ENCODE measurements around the gene DYRK4. TPM values are rescaled to one million over a fixed set of nuclear protein-coding genes. Genes with fewer than 3 reads are reported as not detected.
"Not testable (repeated sequence)": the region's sequence is repeated elsewhere in the genome, so short reads cannot be mapped to it uniquely, and the experiment has no call there.

DYRK4 gene, protein sequence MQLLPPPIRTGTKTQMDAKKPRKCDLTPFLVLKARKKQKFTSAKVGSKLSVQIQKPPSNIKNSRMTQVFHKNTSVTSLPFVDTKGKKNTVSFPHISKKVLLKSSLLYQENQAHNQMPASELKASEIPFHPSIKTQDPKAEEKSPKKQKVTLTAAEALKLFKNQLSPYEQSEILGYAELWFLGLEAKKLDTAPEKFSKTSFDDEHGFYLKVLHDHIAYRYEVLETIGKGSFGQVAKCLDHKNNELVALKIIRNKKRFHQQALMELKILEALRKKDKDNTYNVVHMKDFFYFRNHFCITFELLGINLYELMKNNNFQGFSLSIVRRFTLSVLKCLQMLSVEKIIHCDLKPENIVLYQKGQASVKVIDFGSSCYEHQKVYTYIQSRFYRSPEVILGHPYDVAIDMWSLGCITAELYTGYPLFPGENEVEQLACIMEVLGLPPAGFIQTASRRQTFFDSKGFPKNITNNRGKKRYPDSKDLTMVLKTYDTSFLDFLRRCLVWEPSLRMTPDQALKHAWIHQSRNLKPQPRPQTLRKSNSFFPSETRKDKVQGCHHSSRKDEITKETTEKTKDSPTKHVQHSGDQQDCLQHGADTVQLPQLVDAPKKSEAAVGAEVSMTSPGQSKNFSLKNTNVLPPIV
- total RNA-seq: 10 to 100 TPM; 29.2 to 31.2 TPM

DNA sequence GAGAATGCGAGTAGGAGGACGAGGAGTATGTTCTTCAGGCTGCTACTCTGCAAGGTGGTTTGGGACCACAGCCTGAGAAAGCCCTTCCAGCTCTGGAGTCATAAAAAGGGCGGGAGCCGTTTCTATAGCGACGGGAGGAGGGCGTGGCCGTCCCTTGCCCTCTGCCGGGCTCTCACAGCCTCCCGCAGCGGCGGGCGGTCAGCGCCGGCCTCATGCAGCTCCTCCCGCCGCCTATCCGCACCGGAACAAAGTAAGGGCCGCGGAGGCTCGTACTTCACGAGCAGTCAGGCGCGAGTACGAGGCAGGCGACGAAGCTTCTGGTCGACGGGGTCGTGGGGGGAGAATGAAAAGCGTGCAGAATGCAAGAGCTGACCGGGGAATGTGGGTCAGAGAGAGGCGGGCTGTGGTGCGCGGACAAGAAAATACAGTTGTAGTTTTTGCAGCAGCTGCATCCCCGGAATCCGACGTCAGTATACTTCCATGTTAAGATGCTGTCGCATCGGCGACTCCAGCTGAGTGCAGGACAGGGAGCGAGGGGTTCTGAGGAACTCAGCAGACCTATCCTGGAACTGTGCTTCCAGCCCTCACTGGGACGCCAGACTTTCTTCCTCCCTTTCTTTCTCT lies at the start of gene DYRK4:
Gene DYRK4 (plus strand): TSS at position 175 of the 624 bp plus-strand sequence. CDS start 38 bp downstream, at position 213.
- ChIA-PET POLR2A (no interaction called here), CTCF (no interaction called here)

DNA sequence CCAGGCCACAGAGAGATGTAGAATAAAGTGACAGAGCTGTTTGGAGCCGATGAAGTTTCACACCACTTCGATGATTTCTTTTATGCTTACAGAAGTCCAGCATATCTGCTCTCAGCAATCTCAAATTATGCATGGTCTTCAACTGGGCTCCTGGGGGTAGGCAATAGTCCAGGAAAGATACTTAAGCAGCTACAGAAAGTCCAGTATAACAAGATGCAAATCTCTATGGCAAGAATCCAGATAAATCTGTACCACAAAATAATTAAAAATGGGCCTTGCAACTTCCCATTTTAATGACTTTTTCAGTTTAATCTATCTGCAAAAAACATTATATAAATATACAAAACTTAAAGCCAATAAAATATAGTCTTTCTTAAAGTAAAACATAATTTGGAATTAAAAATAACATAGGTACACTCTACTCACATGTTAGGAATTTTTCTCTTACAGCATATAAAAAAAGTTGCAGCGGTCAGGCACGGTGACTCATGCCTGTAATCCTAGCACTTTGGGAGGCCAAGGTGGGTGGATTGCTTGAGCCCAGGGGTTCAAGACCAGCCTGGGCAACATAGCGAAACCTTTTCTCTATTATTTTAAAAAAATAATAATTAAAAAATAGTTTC lies 43.8 kb upstream of the DYRK4 start:
- CTCF ChIA-PET: interaction anchor here (1.4 kb wide), 1 partner anchor 97 kb away, joined by 4 read pairs; no protein-coding TSS in a partner anchor
- POLR2A ChIA-PET: no interaction called here

DNA sequence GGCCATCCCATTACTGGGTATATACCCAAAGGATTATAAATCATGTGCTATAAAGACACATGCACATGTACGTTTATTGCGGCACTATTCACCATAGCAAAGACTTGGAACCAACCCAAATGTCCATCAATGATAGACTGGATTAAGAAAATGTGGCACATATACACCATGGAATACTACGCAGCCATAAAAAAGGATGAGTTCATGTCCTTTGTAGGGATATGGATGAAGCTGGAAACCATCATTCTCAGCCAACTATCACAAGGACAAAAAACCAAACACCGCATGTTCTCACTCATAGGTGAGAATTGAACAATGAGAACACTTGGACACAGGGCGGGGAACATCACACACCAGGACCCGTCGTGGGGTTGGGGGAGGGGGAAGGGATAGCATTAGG lies 38.6 kb upstream of the DYRK4 start:
- POLR2A ChIA-PET, CTCF ChIA-PET: not testable (repeated sequence)

DNA sequence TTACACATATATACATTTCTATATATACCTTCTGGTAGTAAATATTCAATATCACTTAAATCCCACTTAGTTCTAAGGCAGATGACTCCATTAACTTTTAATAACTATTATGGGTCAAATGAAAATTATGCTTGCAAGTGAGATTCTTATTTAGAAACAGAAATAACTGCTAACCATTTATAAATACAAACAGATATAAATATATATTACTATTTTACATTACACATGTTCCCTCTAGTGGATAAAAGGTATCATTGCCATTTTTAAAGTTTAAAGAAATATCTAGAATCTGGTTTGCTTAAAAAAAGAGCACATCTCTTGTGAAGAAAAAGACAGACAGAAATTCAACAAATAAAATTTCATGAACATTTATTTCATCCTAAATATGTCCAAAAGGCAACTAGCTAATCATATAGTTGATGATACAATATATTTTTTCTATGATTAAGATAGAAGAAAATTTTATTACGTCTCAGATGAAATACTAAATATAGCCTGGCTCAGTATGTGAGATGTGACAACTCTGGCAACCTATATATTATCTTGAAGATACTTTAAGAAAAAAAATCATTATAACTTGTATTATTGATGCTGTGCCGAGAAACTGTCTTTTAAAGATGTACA lies 35.0 kb upstream of the DYRK4 start:
- POLR2A ChIA-PET: no interaction called here
- CTCF ChIA-PET: interaction anchor here (0.8 to 1.3 kb wide), 2 partner anchors 104 to 641 kb away, joined by 3 to 4 read pairs; no protein-coding TSS in a partner anchor

DNA sequence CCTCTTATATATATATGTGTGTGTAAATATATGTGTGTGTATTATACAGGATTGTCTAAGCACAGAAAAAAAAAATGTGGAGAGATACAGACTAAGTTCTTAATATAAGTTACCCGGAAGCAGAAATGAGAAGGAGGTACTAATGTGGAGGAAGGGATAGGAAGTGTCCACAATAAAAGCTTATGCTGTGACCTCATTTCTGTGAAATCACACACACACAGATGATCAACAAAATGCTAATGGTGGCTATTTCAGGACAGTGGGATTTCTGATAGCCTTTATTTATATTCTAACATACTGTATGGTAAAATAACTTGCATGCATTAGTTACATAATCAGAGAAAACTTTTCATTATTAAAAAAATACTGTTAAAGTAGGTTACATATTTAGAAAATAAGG lies 31.8 kb upstream of the DYRK4 start:
- CTCF ChIA-PET: interaction anchor here (0.6 to 0.9 kb wide), 2 partner anchors 325 to 647 kb away, joined by 3 read pairs; no protein-coding TSS in a partner anchor
- POLR2A ChIA-PET: no interaction called here

DNA sequence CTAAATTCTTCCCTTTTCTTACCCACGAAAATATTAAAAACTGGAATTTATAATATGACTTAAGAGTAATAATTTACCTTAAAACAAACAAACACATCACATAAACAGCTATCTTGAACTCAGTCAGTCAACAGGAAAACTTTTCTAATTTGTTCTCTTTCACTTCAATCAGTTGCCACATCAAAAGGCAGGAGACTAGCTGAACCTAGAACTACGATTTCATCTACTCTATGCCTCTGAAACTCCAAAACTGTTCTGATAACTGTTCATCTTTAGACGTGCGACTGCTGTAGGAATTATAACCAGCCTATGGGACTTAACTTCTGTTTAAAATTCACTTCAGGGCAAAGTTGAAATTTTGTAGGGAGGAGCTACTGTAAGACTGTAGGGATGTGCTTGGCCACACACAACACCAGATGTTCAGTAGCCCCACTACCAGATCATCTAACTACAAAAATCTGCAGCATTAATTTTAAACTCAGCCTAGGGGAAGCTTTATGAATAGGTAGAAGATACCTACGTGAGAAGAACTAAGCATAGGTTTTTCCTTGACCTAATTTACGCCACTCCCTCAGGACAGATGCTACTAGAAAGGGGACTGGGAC lies 30.9 kb upstream of the DYRK4 start:
- ChIA-PET CTCF (no interaction called here), POLR2A (interaction anchor here (0.6 kb wide), 1 partner anchor 379 kb away, joined by 7 read pairs; the partner anchor contains the start of gene KCNA1)

DNA sequence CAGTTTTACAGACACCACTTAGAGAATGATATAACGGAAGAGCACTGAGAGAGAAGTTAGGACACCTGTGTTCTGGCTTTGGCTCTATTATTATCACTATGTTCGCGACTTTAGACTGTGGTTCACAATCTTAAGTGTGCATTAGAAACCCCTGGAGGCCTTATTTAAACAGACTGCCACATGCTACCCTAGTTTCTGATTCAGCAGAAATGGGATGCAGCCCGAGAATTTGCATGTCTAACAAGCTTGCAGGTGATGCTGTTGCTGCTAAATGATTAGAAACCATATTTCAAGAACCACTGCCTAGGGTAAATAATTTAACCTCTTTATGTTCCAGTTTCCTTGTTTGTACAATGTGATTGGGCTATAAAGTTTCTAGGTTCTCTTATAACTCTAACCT lies 26.9 kb upstream of the DYRK4 start:
- ChIA-PET POLR2A (no interaction called here), CTCF (no interaction called here)

DNA sequence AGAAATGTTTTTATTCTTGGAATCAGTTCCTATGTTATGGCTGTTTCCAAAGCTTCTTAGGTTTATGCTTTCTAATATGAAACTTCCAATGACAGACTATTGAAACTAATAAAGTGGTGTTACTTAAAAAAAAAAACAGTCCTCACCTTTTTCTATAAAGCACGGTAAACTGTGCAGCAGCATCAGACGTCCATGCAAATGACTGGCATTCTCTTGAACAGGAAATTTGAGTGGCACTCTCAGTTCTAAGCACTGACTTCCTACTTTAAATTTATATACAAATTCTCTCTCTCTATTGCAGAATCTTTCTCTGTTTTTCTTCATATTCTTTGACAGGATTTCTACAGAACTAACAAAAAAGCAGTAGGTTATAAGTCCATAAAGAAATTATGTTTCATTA lies 26.1 kb upstream of the DYRK4 start:
- POLR2A ChIA-PET: no interaction called here

DNA sequence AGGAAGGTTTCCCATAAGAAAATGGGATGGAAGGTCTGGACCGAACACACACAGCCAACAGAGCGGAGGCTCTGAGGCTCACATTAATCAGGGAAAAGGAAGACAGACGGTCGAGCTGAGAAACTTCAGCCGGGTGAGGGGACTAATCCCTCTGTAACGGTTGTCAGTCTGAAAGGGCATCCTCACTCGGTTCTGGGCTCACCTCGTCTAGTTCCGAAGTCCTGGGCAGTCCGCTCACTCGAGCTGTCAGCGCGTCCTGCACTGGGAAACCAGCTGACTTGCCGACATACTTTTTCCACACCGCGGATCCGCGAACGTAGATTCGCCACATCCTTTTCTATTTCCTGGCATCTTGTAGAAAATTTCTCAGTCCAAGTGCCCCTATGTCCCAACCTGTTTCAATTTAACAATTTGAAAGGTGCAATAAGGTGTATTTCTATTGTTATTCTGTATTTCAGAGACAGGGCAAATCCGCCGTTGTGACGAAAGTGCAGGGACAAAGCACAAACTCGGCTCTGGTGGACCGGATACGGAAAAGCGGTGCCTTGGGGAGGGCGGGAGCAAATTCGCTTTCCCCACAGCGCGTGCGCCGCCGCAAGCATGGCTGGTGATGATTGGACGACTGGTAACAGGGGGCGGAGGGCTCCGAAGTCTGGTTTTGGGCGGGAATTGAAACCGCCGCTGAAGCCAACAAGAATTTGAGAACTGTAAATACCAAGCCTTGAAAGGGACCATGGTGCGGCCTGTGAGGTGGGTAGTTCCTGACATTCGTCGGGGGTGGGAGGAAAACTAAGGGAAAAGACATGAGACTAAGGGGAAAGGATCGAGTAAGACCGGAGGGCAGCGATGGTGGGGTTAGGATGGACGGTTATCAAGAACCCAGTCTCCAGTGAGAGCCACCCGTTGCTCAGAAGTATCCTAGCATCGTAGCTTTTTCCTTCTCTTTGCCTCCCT lies 23.5 kb upstream of the DYRK4 start, which contains the start of gene RAD51AP1:
Gene RAD51AP1 (plus strand): TSS at position 684 of the 954 bp plus-strand sequence. CDS start 50 bp downstream, at position 734.
- ChIA-PET POLR2A (no interaction called here), CTCF (no interaction called here)

More for the DNA sequence above, 26.1 kb upstream of the DYRK4 start:
- CTCF ChIA-PET: no interaction called here

DNA sequence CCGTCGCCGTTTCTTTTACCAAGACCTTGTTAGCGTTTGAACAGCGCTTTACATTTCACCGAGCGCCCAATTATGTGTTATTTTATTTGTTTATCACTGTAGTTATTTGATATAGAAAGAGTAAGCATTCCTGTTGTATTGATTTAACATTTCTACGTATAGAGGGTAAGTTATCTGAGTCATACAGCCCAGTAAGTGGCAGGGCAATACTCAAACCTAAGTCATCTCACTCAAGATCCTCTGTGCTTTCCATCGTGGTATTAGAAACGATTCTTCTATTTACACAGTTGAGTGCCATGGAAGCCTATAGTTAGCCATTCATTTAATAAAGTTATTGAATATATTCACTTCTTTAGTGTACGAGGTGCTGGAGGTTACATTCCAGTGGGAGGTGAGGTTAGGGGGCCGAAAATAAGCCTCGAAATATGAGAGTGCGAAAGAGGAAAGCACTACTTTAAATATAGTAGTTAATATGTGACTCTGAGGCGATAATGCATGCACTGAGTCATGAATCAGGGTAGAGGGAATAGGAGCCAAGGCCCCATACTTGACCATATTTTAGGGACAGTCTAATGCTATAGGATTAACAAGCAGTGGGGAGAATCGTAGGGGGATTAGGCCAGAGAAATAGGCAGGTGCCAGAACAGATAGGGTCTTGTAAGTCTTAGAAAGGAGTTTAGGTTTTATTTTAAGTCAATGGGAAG lies 22.7 kb upstream of the DYRK4 start:
- POLR2A ChIA-PET: no interaction called here
- CTCF ChIA-PET: no interaction called here

DNA sequence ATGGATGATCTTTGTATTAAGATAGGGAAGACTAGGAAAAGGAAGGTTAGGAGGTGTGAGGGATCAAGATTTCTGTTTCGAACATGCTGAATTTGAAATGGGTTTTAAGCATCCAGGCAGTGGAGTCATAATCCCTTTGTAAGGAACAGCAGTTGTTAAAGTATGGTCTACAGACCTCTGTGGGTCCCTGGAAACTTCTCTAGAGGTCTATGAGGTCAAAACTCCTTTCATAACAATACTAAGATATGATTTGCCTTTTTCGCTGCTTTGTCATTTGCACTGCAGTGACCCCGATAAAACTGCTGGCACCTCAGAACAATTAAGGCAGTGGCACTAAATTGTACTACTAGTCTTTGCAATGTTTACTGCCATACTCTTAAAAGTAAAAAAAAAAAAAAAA lies 21.8 kb upstream of the DYRK4 start:
- ChIA-PET POLR2A (interaction anchor here (0.7 kb wide), 1 partner anchor 55 kb away, joined by 8 read pairs; no protein-coding TSS in a partner anchor), CTCF (interaction anchor here (0.7 kb wide), 1 partner anchor 16 kb away, joined by 3 read pairs; no protein-coding TSS in a partner anchor)

DNA sequence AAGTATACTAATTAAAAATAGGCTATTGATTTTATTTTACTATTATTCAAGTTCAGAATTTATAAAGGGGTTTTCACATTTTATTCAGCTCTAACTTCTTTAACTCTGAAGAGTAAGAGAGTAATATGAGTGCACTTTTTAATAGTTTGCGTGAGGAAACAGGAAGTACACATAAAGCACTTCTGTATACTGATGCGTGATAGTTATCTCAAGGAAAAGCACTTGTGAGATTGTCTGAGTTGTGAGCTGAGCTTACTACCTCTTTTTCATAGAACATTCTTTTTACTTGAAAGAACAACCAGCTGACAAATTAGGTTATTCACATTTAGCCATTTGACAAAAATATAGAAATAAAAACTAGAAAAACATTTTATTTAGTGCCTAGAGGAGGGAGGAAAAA lies 21.4 kb upstream of the DYRK4 start:
- CTCF ChIA-PET: interaction anchor here (0.7 kb wide), 1 partner anchor 15 kb away, joined by 3 read pairs; no protein-coding TSS in a partner anchor
- POLR2A ChIA-PET: interaction anchor here (0.7 kb wide), 1 partner anchor 54 kb away, joined by 8 read pairs; no protein-coding TSS in a partner anchor

DNA sequence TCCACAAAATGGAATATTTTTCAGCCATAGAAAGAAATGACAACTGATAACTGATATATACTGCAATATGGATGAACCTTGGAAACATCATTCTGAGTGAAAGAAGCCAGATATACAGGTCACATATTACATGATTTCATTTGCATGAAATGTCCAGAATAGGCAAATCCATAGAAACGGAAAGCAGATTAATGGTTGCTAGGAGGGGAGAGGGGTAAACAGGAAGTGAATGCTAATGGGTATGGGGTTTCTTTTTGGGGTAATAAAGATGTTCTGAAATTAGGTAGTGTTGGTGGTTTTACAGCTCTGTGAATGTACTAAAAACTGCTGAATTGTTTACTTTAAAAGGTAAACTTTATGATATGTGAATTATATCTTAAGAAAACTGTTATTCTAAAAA lies 16.8 kb upstream of the DYRK4 start:
- POLR2A ChIA-PET: no interaction called here
- CTCF ChIA-PET: no interaction called here

DNA sequence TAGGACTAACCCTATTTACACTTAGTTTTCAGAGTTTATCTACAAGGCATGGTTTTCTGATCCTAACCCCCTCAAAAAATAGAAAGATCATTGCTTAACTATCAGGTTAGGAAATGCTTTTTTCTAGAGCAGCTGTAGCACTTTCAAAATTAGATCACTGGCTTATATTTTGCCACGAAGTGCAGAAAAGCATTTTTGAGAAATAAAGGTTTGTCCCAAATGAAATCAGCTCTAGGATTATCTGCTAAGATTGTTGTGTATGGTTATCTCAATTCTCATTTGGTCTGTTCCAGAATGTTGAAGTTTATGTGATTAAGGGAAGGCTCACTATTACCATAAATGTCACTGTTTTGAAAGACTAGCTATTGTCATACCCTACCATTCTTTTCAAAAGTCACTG lies 9.8 kb upstream of the DYRK4 start:
- ChIA-PET POLR2A (no interaction called here), CTCF (no interaction called here)

DNA sequence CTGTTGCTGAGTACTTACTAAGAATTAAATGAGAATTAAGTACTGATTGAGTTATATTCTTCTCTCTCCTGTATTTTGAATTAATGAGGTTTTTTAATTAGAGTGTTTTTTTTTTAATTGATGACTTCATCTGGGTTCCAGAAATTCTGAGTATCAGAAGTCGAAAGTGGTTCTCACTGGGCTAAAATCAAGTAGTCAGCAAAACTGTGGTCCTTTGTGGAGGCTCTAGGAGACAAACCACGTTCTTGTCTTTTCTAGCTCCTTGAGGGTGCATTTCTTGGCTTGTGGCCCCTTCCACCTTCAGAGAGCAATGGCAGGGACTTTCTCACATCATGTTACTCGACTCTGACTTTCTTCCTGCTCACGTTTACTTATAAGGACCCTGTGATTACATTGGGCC lies 8.1 kb upstream of the DYRK4 start:
- POLR2A ChIA-PET: no interaction called here
- CTCF ChIA-PET: no interaction called here

DNA sequence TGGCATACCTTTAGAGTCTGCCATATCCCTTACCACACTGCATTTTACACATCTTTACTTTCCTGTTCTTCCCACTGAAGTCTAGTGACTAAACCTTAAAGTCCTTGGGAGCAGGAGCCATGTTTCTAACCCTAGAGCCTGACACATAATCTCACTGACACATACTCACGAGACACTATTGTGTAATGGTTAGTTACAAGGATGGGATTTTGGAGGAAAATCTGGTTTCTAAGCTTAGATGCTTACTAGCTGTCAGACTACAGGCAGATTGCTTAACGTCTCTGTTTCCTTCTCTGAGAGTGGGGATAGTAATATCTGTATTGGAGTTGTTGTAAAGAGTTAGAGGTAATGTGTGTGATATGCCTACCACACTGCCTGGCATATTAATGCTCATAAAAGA lies 6.2 kb upstream of the DYRK4 start:
- CTCF ChIA-PET: interaction anchor here (0.7 to 0.9 kb wide), 2 partner anchors 9 to 15 kb away, joined by 3 read pairs; no protein-coding TSS in a partner anchor
- POLR2A ChIA-PET: no interaction called here

DNA sequence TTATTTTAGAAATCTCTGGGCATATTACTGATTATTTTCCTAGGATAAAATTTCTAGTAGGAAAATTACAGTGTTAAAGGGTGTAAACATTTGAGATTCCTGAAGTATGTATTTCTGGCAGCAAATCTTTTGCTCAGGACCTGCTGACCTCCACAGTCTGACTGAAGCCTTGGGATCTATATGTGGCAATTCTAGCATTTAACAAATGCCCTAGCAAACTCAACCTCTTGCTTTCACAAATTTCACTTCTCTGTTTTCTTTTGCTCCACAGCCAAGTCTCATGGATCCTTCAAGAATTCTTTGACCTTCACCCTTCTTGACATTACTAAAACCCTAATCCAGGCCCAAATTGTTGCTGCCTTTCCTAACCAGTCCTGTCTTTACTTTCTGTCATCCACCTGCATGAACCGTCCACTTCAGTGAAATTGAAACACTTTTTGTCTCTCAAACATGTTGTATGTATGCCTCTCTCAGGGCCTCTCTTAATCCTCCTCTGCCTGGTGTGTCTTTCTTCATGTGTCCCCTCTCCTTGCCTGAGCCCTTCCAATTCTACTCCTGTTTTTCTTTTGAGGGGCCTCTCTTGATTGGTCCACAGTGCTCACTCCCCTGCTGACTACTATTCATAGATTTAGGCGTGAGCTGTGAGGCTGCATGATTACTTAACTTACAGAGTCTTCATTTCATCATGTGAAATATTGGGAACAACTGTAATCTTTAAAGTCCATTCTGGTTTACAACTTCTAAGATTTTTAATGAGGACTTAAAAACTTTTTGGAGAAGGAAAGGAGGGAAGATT lies 5.1 kb upstream of the DYRK4 start:
- ChIA-PET POLR2A (no interaction called here), CTCF (no interaction called here)
